PC-3 (cell line): Measurements from ENCODE around the gene CCDC80. TPM values are rescaled to one million over a fixed set of nuclear protein-coding genes. Genes with fewer than 3 reads are reported as not detected.

Source experiments
- ATAC-seq: fragments of 200-7000 bp; cut with Tn5 transposase; 2 replicates; pipeline ENCODE4 v1.9.1; 2020; ENCODE audit warnings: mild to moderate bottlenecking, moderate library complexity
- BruUV-seq: library from RNA; stranded (reverse); fragments of 400-500 nt; replicated peaks from 2 replicates; lab custom pipeline; 2021; lab: Mats Ljungman, UMichigan
- CTCF ChIA-PET: fragments of 300-600 bp; sonication (Branson Sonifier 250); formaldehyde crosslinking; loops from one replicate; lab custom pipeline; 2022; ENCODE audit warnings: antibody characterized with exemption; lab: Charles Lee
- POLR2A ChIA-PET: fragments of 300-600 bp; sonication (Branson Sonifier 250); formaldehyde crosslinking; loops from one replicate; lab custom pipeline; 2022; ENCODE audit warnings: antibody characterized with exemption; ENCODE audit not compliant: unreplicated experiment; lab: Charles Lee
- DNase-seq: peaks from one replicate; pipeline ENCODE4 v3.0.0-alpha.2; 2015
- H2AFZ ChIP-seq: fragments of 300-600 bp; sonication (generic); 2 replicates; pipeline ENCODE4 v1.6.0; 2016; ENCODE audit warnings: antibody characterized with exemption, low read length
- H3F3A ChIP-seq: fragments of 300-600 bp; sonication (generic); one replicate; pipeline ENCODE4 v1.6.0; 2017; ENCODE audit warnings: antibody characterized with exemption, low read length, control low read depth, mild to moderate bottlenecking; ENCODE audit not compliant: unreplicated experiment
- H3K27ac ChIP-seq: fragments of 300-600 bp; sonication (generic); 2 replicates; pipeline ENCODE4 v1.5.1; 2016; ENCODE audit warnings: mild to moderate bottlenecking, low read length
- H3K27me3 ChIP-seq: fragments of 300-600 bp; sonication (generic); 2 replicates; pipeline ENCODE4 v1.6.1; 2016; ENCODE audit warnings: low read length, mixed read lengths
- H3K36me3 ChIP-seq: fragments of 300-600 bp; sonication (generic); 2 replicates; pipeline ENCODE4 v1.6.1; 2016; ENCODE audit warnings: low read depth, mixed run types, low read length, mixed read lengths
- H3K4me1 ChIP-seq: fragments of 300-600 bp; sonication (generic); 2 replicates; pipeline ENCODE4 v1.5.1; 2016; ENCODE audit warnings: low read length; ENCODE audit not compliant: insufficient read depth
- H3K4me2 ChIP-seq: fragments of 300-600 bp; sonication (generic); 2 replicates; pipeline ENCODE4 v1.6.0; 2016; ENCODE audit warnings: low read length
- H3K4me3 ChIP-seq: fragments of 300-600 bp; sonication (generic); 2 replicates; pipeline ENCODE4 v1.5.1; 2016; ENCODE audit warnings: mild to moderate bottlenecking, low read length, mixed read lengths
- H3K79me2 ChIP-seq: fragments of 300-600 bp; sonication (generic); 2 replicates; pipeline ENCODE4 v1.6.1; 2017; ENCODE audit warnings: low read length, mixed read lengths
- H3K9ac ChIP-seq: fragments of 300-600 bp; sonication (generic); 2 replicates; pipeline ENCODE4 v1.6.0; 2016; ENCODE audit warnings: mild to moderate bottlenecking, low read length
- H3K9me2 ChIP-seq: fragments of 300-600 bp; sonication (generic); replicated peaks from 2 replicates; pipeline ENCODE4 v1.6.1; 2016; ENCODE audit warnings: mixed run types, low read length, mixed read lengths
- H3K9me3 ChIP-seq: fragments of 300-600 bp; sonication (generic); 2 replicates; pipeline ENCODE4 v1.6.1; 2016; ENCODE audit warnings: low read length, mixed read lengths
- H4K20me1 ChIP-seq: fragments of 300-600 bp; sonication (generic); 2 replicates; pipeline ENCODE4 v1.6.1; 2016; ENCODE audit warnings: low read length, mixed read lengths
- EZH2 ChIP-seq: fragments of 300-600 bp; sonication (generic); IDR thresholded peaks from one replicate; pipeline ENCODE4 v1.6.1; 2017; ENCODE audit warnings: antibody characterized with exemption, mild to moderate bottlenecking, low read length; ENCODE audit not compliant: unreplicated experiment
- EZH2phosphoT487 ChIP-seq: fragments of 300-600 bp; sonication (generic); IDR thresholded peaks from 2 replicates; pipeline ENCODE4 v1.6.1; 2018; ENCODE audit warnings: mild to moderate bottlenecking, antibody characterized with exemption, low read length, borderline replicate concordance
- intact Hi-C: fragments of 100-400 bp; cut with micrococcal nuclease; formaldehyde crosslinking; loops from 2 replicates; pipeline ENCODE4 v1.9.0; 2023
- total RNA-seq: library from RNA; depleted of rRNA; stranded (reverse); fragments of >200 nt; gene quantifications from 2 replicates; pipeline ENCODE4 v1.2.3, GENCODE V29; 2014
- TF ChIP-seq, protein P1 (sequence below): fragments of 300-600 bp; sonication (generic); conservative IDR thresholded peaks from 2 replicates; pipeline ENCODE4 v1.5.1; 2017; ENCODE audit warnings: antibody characterized with exemption, low read depth, mild to moderate bottlenecking, low read length

CCDC80 gene
- total RNA-seq, 1 experiment from 2014 or later = 17.0 TPM

GRCh38 chr3:112583105-112583504, 57.8 kb downstream of the CCDC80 start:
- H3K9ac ChIP-seq = no peak overlapping the region
- H3K27ac ChIP-seq = no peak overlapping the region
- BruUV-seq = no TSS peak
- CTCF ChIA-PET = no interaction called here
- POLR2A ChIA-PET = no interaction called here
- H3K4me1 ChIP-seq = peaks cover 2% of the 10 kb centered on the region; the same call in 1 of the 2 replicates
- H3K9me3 ChIP-seq = no peaks in the 10 kb centered on the region
- no peak for ATAC-seq
- DNase-seq = no peak
- no peak overlapping the region for H2AFZ ChIP-seq
- no peak overlapping the region for H3K4me3 ChIP-seq
- H3K79me2 ChIP-seq = no peaks in the 10 kb centered on the region
- no peaks in the 10 kb centered on the region for H3F3A ChIP-seq
- no peak overlapping the region for H3K4me2 ChIP-seq
- no peaks in the 10 kb centered on the region for H3K27me3 ChIP-seq
- TF ChIP-seq EZH2 (no peak), EZH2phosphoT487 (no peak)
- H3K9me2 ChIP-seq = no peaks in the 10 kb centered on the region
- no peaks in the 10 kb centered on the region for H3K36me3 ChIP-seq
- no peaks in the 10 kb centered on the region for H4K20me1 ChIP-seq
- intact Hi-C loops = no loop called here

DNA sequence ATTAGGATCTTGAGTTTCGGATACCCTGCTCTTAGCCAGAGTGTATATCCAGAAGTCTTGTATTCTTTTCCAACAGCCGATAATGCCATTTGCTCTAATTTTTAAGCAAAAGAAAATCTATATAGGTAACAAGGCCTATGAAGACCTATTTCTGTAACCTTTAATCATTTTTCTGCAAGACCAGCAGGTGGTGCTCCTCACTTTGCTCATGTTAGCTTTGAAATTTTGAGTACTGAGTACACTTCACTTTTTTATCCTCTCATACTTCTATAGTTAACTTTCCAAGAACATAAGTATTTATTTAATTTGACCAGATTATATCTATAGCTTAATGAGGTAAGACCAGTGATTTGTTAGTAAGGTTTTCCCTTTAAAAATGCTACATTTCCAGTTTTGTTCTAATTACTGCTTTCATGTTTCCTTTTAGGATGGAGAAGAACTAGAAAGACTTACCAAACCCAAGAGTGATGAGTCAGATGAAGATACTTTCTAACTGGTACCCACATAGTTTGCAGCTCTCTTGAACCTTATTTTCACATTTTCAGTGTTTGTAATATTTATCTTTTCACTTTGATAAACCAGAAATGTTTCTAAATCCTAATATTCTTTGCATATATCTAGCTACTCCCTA, 58.6 kb downstream of the CCDC80 start:
- Histone ChIP-seq H3K27ac (no peak overlapping the region), H3F3A (no peaks in the 10 kb centered on the region), H3K9me2 (no peaks in the 10 kb centered on the region), H3K79me2 (no peaks in the 10 kb centered on the region), H3K36me3 (no peaks in the 10 kb centered on the region), H3K4me1 (peaks cover 3% of the 10 kb centered on the region; the same call in 1 of the 2 replicates), H3K4me3 (no peak overlapping the region), H3K27me3 (no peaks in the 10 kb centered on the region), H3K9me3 (no peaks in the 10 kb centered on the region), H2AFZ (no peak overlapping the region), H3K4me2 (no peak overlapping the region), H4K20me1 (no peaks in the 10 kb centered on the region), H3K9ac (no peak overlapping the region)
- BruUV-seq = no TSS peak
- no peak for TF ChIP-seq EZH2phosphoT487
- TF ChIP-seq, protein P1, sequence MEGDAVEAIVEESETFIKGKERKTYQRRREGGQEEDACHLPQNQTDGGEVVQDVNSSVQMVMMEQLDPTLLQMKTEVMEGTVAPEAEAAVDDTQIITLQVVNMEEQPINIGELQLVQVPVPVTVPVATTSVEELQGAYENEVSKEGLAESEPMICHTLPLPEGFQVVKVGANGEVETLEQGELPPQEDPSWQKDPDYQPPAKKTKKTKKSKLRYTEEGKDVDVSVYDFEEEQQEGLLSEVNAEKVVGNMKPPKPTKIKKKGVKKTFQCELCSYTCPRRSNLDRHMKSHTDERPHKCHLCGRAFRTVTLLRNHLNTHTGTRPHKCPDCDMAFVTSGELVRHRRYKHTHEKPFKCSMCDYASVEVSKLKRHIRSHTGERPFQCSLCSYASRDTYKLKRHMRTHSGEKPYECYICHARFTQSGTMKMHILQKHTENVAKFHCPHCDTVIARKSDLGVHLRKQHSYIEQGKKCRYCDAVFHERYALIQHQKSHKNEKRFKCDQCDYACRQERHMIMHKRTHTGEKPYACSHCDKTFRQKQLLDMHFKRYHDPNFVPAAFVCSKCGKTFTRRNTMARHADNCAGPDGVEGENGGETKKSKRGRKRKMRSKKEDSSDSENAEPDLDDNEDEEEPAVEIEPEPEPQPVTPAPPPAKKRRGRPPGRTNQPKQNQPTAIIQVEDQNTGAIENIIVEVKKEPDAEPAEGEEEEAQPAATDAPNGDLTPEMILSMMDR = peak; percentile 91
- ATAC-seq = peak; percentile 77
- DNase-seq = peak; percentile 73
- CTCF ChIA-PET = interaction anchor here (1.7 kb wide), 1 partner anchor 61 kb away, joined by 9 read pairs; no protein-coding TSS in a partner anchor
- POLR2A ChIA-PET = no interaction called here
- intact Hi-C loops = loop anchor here (1.0 kb wide), 6 partner anchors 47 to 397 kb away; no protein-coding TSS in a partner anchor

- ChIA-PET CTCF (no interaction called here), POLR2A (interaction anchor here (0.6 kb wide), 1 partner anchor 11 kb away, joined by 5 read pairs; no protein-coding TSS in a partner anchor)
- BruUV-seq = no TSS peak
- no peaks in the 10 kb centered on the region for H3F3A ChIP-seq
- H2AFZ ChIP-seq = no peak overlapping the region
- no peaks in the 10 kb centered on the region for H3K79me2 ChIP-seq
- H3K9me2 ChIP-seq = no peaks in the 10 kb centered on the region
- H4K20me1 ChIP-seq = no peaks in the 10 kb centered on the region
- H3K27ac ChIP-seq = no peak overlapping the region
- no peaks in the 10 kb centered on the region for H3K27me3 ChIP-seq
- H3K9ac ChIP-seq = no peak overlapping the region
- H3K4me3 ChIP-seq = no peak overlapping the region
- H3K4me2 ChIP-seq = no peak overlapping the region
- no peaks in the 10 kb centered on the region for H3K36me3 ChIP-seq
- DNase-seq (no peak), ATAC-seq (no peak)
- intact Hi-C loops = no loop called here
- no peak for TF ChIP-seq EZH2phosphoT487
- no peak for TF ChIP-seq EZH2
- TF ChIP-seq, protein P1 = no peak
- peaks cover 3% of the 10 kb centered on the region; the same call in 1 of the 2 replicates for H3K4me1 ChIP-seq
- no peaks in the 10 kb centered on the region for H3K9me3 ChIP-seq
These were observed 61.2 kb downstream of the CCDC80 start for GRCh38 chr3:112579697-112580096.
